Tibial artery (tissue), 4 donors: Measurements from ENCODE around the gene ATE1.

Experiments
- DNase-seq, 2 donors: peaks; one replicate each; pipeline ENCODE4 v3.0.0-alpha.2; 2019
- H3K27ac ChIP-seq, 2 donors: fragments of 200-600 bp; sonication (generic) in 1 of 2; 1 replicate in 1 of 2; 2 replicates in 1 of 2; pipeline ENCODE4 v1.5.1; 2018 to 2019; ENCODE audit warnings: mild to moderate bottlenecking in 1 of 2
- H3K27me3 ChIP-seq, 2 donors: fragments of 200-600 bp; sonication (generic) in 1 of 2; one replicate each; pipeline versions ENCODE4 v1.5.1 to v1.6.0; 2016 to 2019
- H3K36me3 ChIP-seq, 3 donors: fragments of 200-600 bp; sonication (generic) in 2 of 3; one replicate each; pipeline ENCODE4 v1.5.1; 2016 to 2019; ENCODE audit warnings: mild to moderate bottlenecking in 2 of 3
- H3K4me1 ChIP-seq, 4 donors: fragments of 200-600 bp; sonication (generic) in 2 of 4; 1 replicate in 3 of 4; 2 replicates in 1 of 4; pipeline ENCODE4 v1.5.1; 2016 to 2019
- H3K4me3 ChIP-seq, 2 donors: fragments of 200-600 bp; sonication (generic) in 1 of 2; 1 replicate in 1 of 2; 2 replicates in 1 of 2; pipeline ENCODE4 v1.5.1; 2018 to 2019; ENCODE audit warnings: mild to moderate bottlenecking in 2 of 2
- H3K9me3 ChIP-seq, 3 donors: fragments of 200-600 bp; sonication (generic) in 1 of 3; one replicate each; pipeline ENCODE4 v1.5.1; 2016 to 2019
- intact Hi-C: fragments of 100-400 bp; cut with DNase I; formaldehyde crosslinking; loops from one replicate; pipeline ENCODE4 v1.15.0; 2023; ENCODE audit warnings: low total_unique reads
- TF ChIP-seq, protein P1 (sequence below), 2 experiments: fragments of 200-600 bp in 1 of 2; fragments of 450-650 bp in 1 of 2; IDR thresholded peaks; one replicate each; pipeline ENCODE4 v1.5.1; 2017 to 2019; ENCODE audit warnings: antibody characterized with exemption in 2 of 2, mild to moderate bottlenecking in 1 of 2, moderate library complexity in 1 of 2

ATE1 gene

DNA sequence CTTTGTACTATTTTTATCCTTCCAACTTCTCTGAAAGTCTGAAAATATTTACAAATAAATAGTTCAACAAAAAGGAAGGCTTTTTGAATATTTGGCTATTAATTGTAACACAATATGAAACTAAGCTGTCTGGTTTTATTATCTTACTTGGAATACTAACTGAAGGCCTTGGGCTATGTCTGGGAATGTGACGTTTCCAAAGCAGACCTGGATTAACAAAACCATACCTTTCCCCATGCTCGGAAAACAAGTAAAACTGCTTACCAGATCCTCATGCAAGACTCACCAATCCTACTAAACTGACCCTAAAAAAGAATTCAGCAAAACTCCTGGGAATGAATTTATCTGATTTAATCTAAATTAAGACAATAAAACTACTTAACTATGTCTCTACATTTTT, 116.4 kb downstream of the ATE1 start:
- intact Hi-C loops, result no loop called here

DNA sequence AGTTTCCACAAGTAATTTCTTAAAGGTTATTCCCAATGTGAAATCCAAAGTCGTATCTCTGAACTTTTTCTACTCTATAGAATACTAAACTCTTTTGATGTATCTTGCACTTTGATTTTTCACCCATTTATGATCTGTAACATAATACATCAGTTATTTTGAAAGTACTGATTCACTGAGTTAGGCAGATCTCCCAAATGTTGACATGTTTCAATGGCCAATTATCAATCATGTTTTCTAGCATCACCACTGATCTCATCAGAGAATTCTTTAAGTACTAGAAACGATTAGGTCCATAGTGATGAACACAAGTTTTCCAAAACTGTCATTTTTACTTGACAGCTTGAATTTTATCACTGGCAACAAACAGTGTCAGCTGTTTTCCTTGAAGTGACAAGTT, 119.0 kb downstream of the ATE1 start:
- Histone ChIP-seq H3K4me3 (no peak overlapping the region), H3K36me3 (peaks cover 0 to 5% (median 2%) of the 10 kb centered on the region in 3 donors), H3K27ac (no peak overlapping the region), H3K4me1 (no peaks in the 10 kb centered on the region), H3K9me3 (no peaks in the 10 kb centered on the region), H3K27me3 (no peaks in the 10 kb centered on the region)
- TF ChIP-seq, protein P1, sequence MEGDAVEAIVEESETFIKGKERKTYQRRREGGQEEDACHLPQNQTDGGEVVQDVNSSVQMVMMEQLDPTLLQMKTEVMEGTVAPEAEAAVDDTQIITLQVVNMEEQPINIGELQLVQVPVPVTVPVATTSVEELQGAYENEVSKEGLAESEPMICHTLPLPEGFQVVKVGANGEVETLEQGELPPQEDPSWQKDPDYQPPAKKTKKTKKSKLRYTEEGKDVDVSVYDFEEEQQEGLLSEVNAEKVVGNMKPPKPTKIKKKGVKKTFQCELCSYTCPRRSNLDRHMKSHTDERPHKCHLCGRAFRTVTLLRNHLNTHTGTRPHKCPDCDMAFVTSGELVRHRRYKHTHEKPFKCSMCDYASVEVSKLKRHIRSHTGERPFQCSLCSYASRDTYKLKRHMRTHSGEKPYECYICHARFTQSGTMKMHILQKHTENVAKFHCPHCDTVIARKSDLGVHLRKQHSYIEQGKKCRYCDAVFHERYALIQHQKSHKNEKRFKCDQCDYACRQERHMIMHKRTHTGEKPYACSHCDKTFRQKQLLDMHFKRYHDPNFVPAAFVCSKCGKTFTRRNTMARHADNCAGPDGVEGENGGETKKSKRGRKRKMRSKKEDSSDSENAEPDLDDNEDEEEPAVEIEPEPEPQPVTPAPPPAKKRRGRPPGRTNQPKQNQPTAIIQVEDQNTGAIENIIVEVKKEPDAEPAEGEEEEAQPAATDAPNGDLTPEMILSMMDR (IDR thresholded peaks at IDR 0.05), result no peak
- intact Hi-C loops, result no loop called here
- no peak for DNase-seq

More for the DNA sequence above, 116.4 kb downstream of the ATE1 start:
- H3K9me3 ChIP-seq, result no peaks in the 10 kb centered on the region
- no peak overlapping the region for H3K27ac ChIP-seq
- DNase-seq, result no peak
- peaks cover 0 to 5% (median 5%) of the 10 kb centered on the region in 3 donors for H3K36me3 ChIP-seq
- H3K4me1 ChIP-seq, result no peaks in the 10 kb centered on the region
- TF ChIP-seq, protein P1 (IDR thresholded peaks at IDR 0.05), result no peak
- no peaks in the 10 kb centered on the region for H3K27me3 ChIP-seq
- H3K4me3 ChIP-seq, result no peak overlapping the region

DNA sequence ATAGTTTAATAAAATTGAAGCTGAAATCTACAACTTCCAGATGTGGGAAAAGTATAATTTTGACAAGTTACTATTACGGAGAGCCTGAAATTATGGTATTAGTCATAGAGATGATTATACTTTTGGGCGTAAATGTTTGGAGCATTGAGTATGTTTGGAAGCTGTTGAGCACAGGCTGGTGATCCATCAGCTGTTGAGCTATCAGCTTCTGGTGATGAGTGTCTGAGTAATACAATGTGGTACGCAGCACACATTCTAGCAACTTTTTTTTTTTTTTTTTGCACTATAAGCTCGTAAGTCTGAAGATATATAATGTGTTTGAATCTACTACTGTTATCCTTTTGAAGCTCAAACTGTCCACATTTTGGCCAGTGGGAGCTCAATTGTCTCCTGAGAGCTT, 123.4 kb downstream of the ATE1 start:
- H3K4me3 ChIP-seq, result no peak overlapping the region
- no peaks in the 10 kb centered on the region for H3K36me3 ChIP-seq
- no peaks in the 10 kb centered on the region for H3K4me1 ChIP-seq
- DNase-seq, result no peak
- H3K27me3 ChIP-seq, result no peaks in the 10 kb centered on the region
- intact Hi-C loops, result no loop called here
- H3K9me3 ChIP-seq, result no peaks in the 10 kb centered on the region
- TF ChIP-seq, protein P1 (IDR thresholded peaks at IDR 0.05), result no peak
- H3K27ac ChIP-seq, result no peak overlapping the region

DNA sequence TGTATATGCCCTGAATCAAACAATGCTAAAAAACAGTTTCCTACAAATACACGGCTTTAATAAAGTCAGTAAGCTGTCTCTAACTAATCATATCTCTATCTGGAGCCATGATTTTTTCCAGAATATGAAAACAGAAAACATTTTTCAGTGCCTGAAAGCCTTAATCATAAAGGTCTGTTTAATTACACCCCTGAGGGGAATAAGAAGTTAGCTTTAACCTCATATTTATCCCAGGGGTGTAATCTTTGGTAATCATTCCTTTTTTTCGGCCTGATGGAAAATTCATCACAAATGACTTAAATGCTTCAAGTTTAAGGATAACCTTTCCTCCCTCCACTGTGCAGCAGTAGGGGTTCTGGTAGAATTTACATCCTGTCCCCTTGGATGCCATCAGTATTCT, 124.2 kb downstream of the ATE1 start:
- H3K36me3 ChIP-seq, result no peaks in the 10 kb centered on the region
- no peaks in the 10 kb centered on the region for H3K4me1 ChIP-seq
- DNase-seq, result no peak
- no peaks in the 10 kb centered on the region for H3K9me3 ChIP-seq
- intact Hi-C loops, result no loop called here
- H3K4me3 ChIP-seq, result no peak overlapping the region
- no peak overlapping the region for H3K27ac ChIP-seq
- TF ChIP-seq, protein P1 (IDR thresholded peaks at IDR 0.05), result no peak
- H3K27me3 ChIP-seq, result no peaks in the 10 kb centered on the region

DNA sequence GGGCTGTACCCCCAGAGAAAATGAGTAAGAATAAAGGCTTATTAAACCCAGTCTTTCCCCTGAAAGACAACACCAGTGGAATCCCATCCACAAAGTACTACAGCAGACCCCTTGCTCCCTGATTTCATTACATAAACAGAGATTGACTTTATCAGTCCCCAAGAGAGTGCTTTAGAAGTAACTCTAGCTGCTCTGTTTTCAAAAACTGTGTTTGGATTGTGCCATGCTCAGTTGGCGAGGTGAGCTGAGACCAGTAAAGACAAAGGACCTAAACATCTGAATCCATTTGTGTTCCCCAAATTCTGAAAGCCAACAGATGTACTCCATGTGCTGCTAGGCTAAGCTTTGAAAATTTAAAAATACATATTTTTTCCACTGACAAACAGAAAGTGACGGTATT, 127.0 kb downstream of the ATE1 start:
- Histone ChIP-seq H3K4me1 (no peaks in the 10 kb centered on the region), H3K36me3 (no peaks in the 10 kb centered on the region), H3K9me3 (no peaks in the 10 kb centered on the region), H3K27ac (no peak overlapping the region), H3K27me3 (no peaks in the 10 kb centered on the region), H3K4me3 (no peak overlapping the region)
- intact Hi-C loops, result no loop called here
- DNase-seq, result no peak
- TF ChIP-seq, protein P1 (IDR thresholded peaks at IDR 0.05), result no peak

DNA sequence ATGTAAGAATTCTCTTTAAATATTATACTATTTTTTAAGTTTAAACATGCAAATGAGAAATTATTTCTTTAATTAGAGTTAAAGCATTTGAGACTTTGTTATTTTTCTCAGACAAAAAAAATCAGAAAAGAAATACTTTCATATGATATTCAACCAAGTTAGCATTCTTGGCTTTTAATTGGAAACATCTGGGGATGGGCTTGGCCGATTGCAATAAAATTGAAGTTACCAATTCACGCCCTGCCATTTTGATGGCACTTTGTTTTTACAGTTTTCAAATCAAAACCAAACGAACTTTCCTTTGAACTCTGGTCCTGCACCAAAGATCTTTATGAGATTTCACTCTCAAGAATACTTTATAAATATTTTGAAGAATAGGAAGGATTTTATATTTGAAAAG, 127.7 kb downstream of the ATE1 start:
- no peak overlapping the region for H3K4me3 ChIP-seq
- intact Hi-C loops, result no loop called here
- H3K4me1 ChIP-seq, result no peaks in the 10 kb centered on the region
- TF ChIP-seq, protein P1 (IDR thresholded peaks at IDR 0.05), result no peak
- H3K36me3 ChIP-seq, result no peaks in the 10 kb centered on the region
- H3K27ac ChIP-seq, result no peak overlapping the region
- no peak for DNase-seq
- no peaks in the 10 kb centered on the region for H3K27me3 ChIP-seq
- H3K9me3 ChIP-seq, result no peaks in the 10 kb centered on the region
